HepG2 (cell line): ENCODE results near the gene GRK5. TPM values are rescaled to one million over a fixed set of nuclear protein-coding genes. Genes with fewer than 3 reads are reported as not detected.

ENCODE experiments used
- AKNA ChIP-seq: sonication (generic); formaldehyde crosslinking; IDR thresholded peaks from 2 replicates; pipeline ENCODE4 v1.4.0; 2020; ENCODE audit warnings: missing genetic modification reagents, borderline replicate concordance
- BCLAF1 ChIP-seq: fragments of 450-650 bp; IDR thresholded peaks from 2 replicates; pipeline ENCODE4 v1.6.1; 2017; ENCODE audit warnings: mild to moderate bottlenecking
- CAMTA2 ChIP-seq: sonication (generic); formaldehyde crosslinking; IDR thresholded peaks from 2 replicates; pipeline ENCODE4 v1.4.0; 2020; ENCODE audit warnings: mild to moderate bottlenecking, missing genetic modification reagents, borderline replicate concordance
- DPF2 ChIP-seq: sonication (generic); formaldehyde crosslinking; IDR thresholded peaks from 2 replicates; pipeline ENCODE4 v1.4.0; 2020; ENCODE audit warnings: mild to moderate bottlenecking, low read depth, missing genetic modification reagents, borderline replicate concordance
- GFI1 ChIP-seq: sonication (generic); formaldehyde crosslinking; IDR thresholded peaks from 2 replicates; pipeline ENCODE4 v1.5.0; 2020; ENCODE audit warnings: missing genetic modification reagents, mild to moderate bottlenecking, borderline replicate concordance
- GLI4 ChIP-seq: sonication (generic); formaldehyde crosslinking; IDR thresholded peaks from 2 replicates; pipeline ENCODE4 v1.5.1; 2020; ENCODE audit warnings: missing genetic modification reagents, mild to moderate bottlenecking, moderate library complexity, borderline replicate concordance
- HDAC2 ChIP-seq: sonication (generic); formaldehyde crosslinking; IDR thresholded peaks from 2 replicates; pipeline ENCODE4 v1.4.0; 2020; ENCODE audit warnings: missing genetic modification reagents
- HIVEP1 ChIP-seq: sonication (generic); formaldehyde crosslinking; IDR thresholded peaks from 2 replicates; pipeline ENCODE4 v1.4.0; 2020; ENCODE audit warnings: mild to moderate bottlenecking, missing genetic modification reagents
- KLF16 ChIP-seq, 2 experiments: sonication (generic) in 1 of 2; formaldehyde crosslinking in 1 of 2; IDR thresholded peaks; 2 replicates each; pipeline versions ENCODE4 v1.6.1 to v1.8.0; 2016 to 2023; ENCODE audit warnings: missing genetic modification reagents in 2 of 2, missing compliant biosample characterization in 1 of 2
- NKX3-1 ChIP-seq: sonication (generic); formaldehyde crosslinking; IDR thresholded peaks from 2 replicates; pipeline ENCODE4 v1.5.0; 2020; ENCODE audit warnings: missing genetic modification reagents
- RCOR2 ChIP-seq: IDR thresholded peaks from 2 replicates; pipeline ENCODE4 v1.6.1; 2016; ENCODE audit warnings: missing biosample characterization, missing genetic modification reagents
- SIX4 ChIP-seq: sonication (generic); formaldehyde crosslinking; IDR thresholded peaks from 2 replicates; pipeline ENCODE4 v1.4.0; 2020; ENCODE audit warnings: missing genetic modification reagents
- ZFP91 ChIP-seq: sonication (generic); formaldehyde crosslinking; IDR thresholded peaks from 2 replicates; pipeline ENCODE4 v1.9.0; 2022; ENCODE audit warnings: missing genetic modification reagents, mild to moderate bottlenecking, borderline replicate concordance
- ZNF780A ChIP-seq: sonication (generic); formaldehyde crosslinking; IDR thresholded peaks from 2 replicates; pipeline ENCODE4 v1.8.0; 2022; ENCODE audit warnings: mild to moderate bottlenecking, missing genetic modification reagents, moderate library complexity
- polyA plus RNA-seq, 8 experiments: library from polyadenylated mRNA; depleted of rRNA in 3 of 8; stranded (reverse) in 7 of 8; unstranded in 1 of 8; fragments of >200 nt; fragmentation: Illumina TruSeq in 4 of 8; extraction: Trizol in 4 of 8; gene quantifications; 2 replicates each; pipeline versions ENCODE4 v1.2.1 to v1.2.3, GENCODE V29; 2011 to 2016; ENCODE audit warnings: low read depth in 4 of 8, missing spikeins in 1 of 8, mixed read lengths in 1 of 8; ENCODE audit not compliant: insufficient read depth in 1 of 8
- total RNA-seq, 5 experiments: library from RNA; depleted of rRNA; stranded (reverse); fragments of >200 nt; fragmentation: Illumina TruSeq; extraction: Trizol; gene quantifications; 2 replicates each; pipeline ENCODE4 v1.2.3, GENCODE V29; 2016; ENCODE audit warnings: low read depth in 1 of 5
- TF ChIP-seq, protein P1 (sequence below): sonication (generic); formaldehyde crosslinking; conservative IDR thresholded peaks from 2 replicates; pipeline ENCODE4 v1.4.0; 2020; ENCODE audit warnings: missing genetic modification reagents
- TF ChIP-seq, protein P2 (sequence below): sonication (generic); formaldehyde crosslinking; IDR thresholded peaks from 2 replicates; pipeline ENCODE4 v1.5.1; 2020; ENCODE audit warnings: missing genetic modification reagents, mild to moderate bottlenecking, borderline replicate concordance

The GRK5 gene
- total and polyA plus RNA-seq, 2 of the 13 experiments (the other 11 are each of a cell fraction or from before 2014, with no cell fraction given) = 10.4 to 12.6 TPM

DNA sequence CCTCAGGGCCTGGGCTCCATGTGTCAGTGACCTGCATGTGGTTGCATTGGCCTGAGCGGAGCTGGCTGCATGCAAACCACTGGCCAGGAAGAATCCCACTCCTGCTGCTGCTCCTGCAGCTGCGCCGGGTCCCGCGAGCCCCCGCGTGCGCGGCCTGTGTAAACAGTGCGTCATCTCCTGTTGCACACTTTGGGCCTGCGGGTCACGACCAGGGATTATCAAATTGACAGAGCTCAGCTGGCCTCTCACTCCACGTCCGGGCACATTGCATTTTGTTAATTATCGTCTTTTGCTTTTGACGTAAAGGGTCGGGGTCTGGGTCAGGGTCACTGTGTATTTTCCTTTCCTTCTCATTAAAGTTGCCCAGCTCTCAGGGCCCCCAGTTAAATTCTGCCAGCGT, 202.5 kb downstream of the GRK5 start (continued):
- TF ChIP-seq, protein P1, sequence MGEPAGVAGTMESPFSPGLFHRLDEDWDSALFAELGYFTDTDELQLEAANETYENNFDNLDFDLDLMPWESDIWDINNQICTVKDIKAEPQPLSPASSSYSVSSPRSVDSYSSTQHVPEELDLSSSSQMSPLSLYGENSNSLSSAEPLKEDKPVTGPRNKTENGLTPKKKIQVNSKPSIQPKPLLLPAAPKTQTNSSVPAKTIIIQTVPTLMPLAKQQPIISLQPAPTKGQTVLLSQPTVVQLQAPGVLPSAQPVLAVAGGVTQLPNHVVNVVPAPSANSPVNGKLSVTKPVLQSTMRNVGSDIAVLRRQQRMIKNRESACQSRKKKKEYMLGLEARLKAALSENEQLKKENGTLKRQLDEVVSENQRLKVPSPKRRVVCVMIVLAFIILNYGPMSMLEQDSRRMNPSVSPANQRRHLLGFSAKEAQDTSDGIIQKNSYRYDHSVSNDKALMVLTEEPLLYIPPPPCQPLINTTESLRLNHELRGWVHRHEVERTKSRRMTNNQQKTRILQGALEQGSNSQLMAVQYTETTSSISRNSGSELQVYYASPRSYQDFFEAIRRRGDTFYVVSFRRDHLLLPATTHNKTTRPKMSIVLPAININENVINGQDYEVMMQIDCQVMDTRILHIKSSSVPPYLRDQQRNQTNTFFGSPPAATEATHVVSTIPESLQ (CRISPR knock-in tag) = 0 out of 2 replicates have a peak, but pooled peaks have one; percentile 55
- TF ChIP-seq GFI1 (CRISPR knock-in tag) (no peak), HIVEP1 (peak; percentile 23; the same call in 1 of the 2 replicates), SIX4 (peak; percentile 54; the same call in 1 of the 2 replicates), RCOR2 (CRISPR knock-in tag) (0 out of 2 replicates have a peak, but pooled peaks have one; percentile 18), ZNF780A (no peak), DPF2 (CRISPR knock-in tag) (peak; percentile 42; the same call in 1 of the 2 replicates), AKNA (CRISPR knock-in tag) (no peak), BCLAF1 (no peak), CAMTA2 (no peak), KLF16 (CRISPR knock-in tag; IDR thresholded peaks at IDR 0.05) (peak in 1 of 2 experiments; percentile 58; a peak in 1 of 4 replicates), HDAC2 (peak; percentile 88), GLI4 (0 out of 2 replicates have a peak, but pooled peaks have one; percentile 11), ZFP91 (CRISPR knock-in tag) (peak; percentile 53; the same call in 1 of the 2 replicates), NKX3-1 (CRISPR knock-in tag) (no peak)
- TF ChIP-seq, protein P2, sequence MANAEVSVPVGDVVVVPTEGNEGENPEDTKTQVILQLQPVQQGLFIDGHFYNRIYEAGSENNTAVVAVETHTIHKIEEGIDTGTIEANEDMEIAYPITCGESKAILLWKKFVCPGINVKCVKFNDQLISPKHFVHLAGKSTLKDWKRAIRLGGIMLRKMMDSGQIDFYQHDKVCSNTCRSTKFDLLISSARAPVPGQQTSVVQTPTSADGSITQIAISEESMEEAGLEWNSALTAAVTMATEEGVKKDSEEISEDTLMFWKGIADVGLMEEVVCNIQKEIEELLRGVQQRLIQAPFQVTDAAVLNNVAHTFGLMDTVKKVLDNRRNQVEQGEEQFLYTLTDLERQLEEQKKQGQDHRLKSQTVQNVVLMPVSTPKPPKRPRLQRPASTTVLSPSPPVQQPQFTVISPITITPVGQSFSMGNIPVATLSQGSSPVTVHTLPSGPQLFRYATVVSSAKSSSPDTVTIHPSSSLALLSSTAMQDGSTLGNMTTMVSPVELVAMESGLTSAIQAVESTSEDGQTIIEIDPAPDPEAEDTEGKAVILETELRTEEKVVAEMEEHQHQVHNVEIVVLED (CRISPR knock-in tag) = peak; percentile 61
